K562 (cell line): ENCODE measurements around the gene CEP20.

Source experiments
- ATF3 ChIP-seq, 2 experiments: fragments of 450-650 bp in 1 of 2; sonication (generic) in 1 of 2; formaldehyde crosslinking in 1 of 2; IDR thresholded peaks in 1 of 2; conservative IDR thresholded peaks in 1 of 2; 2 replicates each; pipeline versions ENCODE4 v1.6.1 to v1.8.1; 2016 to 2023; ENCODE audit warnings: mild to moderate bottlenecking in 2 of 2, moderate library complexity in 2 of 2, inconsistent platforms in 1 of 2, missing genetic modification reagents in 1 of 2
- CTCF ChIP-seq, 3 experiments: IDR thresholded peaks in 2 of 3; conservative IDR thresholded peaks in 1 of 3; 2 replicates each; pipeline ENCODE4 v1.5.1; 2011 to 2012; ENCODE audit warnings: low read length in 3 of 3, mild to moderate bottlenecking in 3 of 3, control low read depth in 2 of 3, improper control_type of control experiment in 1 of 3, inconsistent platforms in 1 of 3, low read depth in 1 of 3, mixed read lengths in 1 of 3, moderate library complexity in 1 of 3; ENCODE audit not compliant: insufficient read depth in 2 of 3
- EP300 ChIP-seq: IDR thresholded peaks from 2 replicates; pipeline ENCODE4 v1.6.1; 2012; ENCODE audit warnings: low read length, improper control_type of control experiment
- GTF2E2 ChIP-seq: fragments of 200-800 bp; sonication (Bioruptor generic); IDR thresholded peaks from 2 replicates; pipeline ENCODE4 v1.6.1; 2016; ENCODE audit warnings: missing genetic modification characterization, missing compliant biosample characterization
- HINFP ChIP-seq: fragments of 450-650 bp; conservative IDR thresholded peaks from 2 replicates; pipeline ENCODE4 v1.6.1; 2016; ENCODE audit warnings: missing genetic modification characterization, low read depth, mild to moderate bottlenecking, control low read depth, missing compliant biosample characterization
- KDM1A ChIP-seq, 2 experiments: fragments of 450-650 bp; IDR thresholded peaks; 2 replicates each; pipeline ENCODE4 v1.6.1; 2016; ENCODE audit warnings: mild to moderate bottlenecking in 2 of 2
- MAFK ChIP-seq: IDR thresholded peaks from 2 replicates; pipeline ENCODE4 v1.6.1; 2011; ENCODE audit warnings: low read length, improper control_type of control experiment
- NR4A1 ChIP-seq, 2 experiments: fragments of 250-450 bp in 1 of 2; fragments of 450-650 bp in 1 of 2; sonication (Bioruptor Pico) in 1 of 2; IDR thresholded peaks; 2 replicates each; pipeline versions ENCODE4 v1.4.0 to v1.6.1; 2016 to 2020; ENCODE audit warnings: mild to moderate bottlenecking in 2 of 2, missing compliant biosample characterization in 1 of 2, missing genetic modification characterization in 1 of 2, moderate library complexity in 1 of 2
- SNAPC5 ChIP-seq: fragments of 250-450 bp; sonication (Bioruptor Pico); IDR thresholded peaks from 2 replicates; pipeline ENCODE4 v1.8.0; 2021; ENCODE audit warnings: moderate library complexity, mild to moderate bottlenecking, inconsistent platforms
- TSHZ1 ChIP-seq: fragments of 250-450 bp; sonication (Bioruptor Pico); IDR thresholded peaks from 2 replicates; pipeline ENCODE4 v1.4.0; 2020; ENCODE audit warnings: mild to moderate bottlenecking, moderate library complexity

GRCh38 chr16:15873301-15873700 lies 15.1 kb downstream of the CEP20 start:
- TF ChIP-seq MAFK (no peak), ATF3 (IDR thresholded peaks at IDR 0.05) (no peak), ATF3 (CRISPR knock-in tag; conservative IDR thresholded peaks at IDR 0.05) (no peak), EP300 (no peak), SNAPC5 (CRISPR knock-in tag) (no peak), GTF2E2 (tag) (no peak), CTCF (IDR thresholded peaks at IDR 0.05 in 2 of 3, conservative IDR thresholded peaks at IDR 0.05 in 1 of 3; ENCODE audit: insufficient read depth in 2 of 3, low read depth in 1 of 3, low read length in 3 of 3) (no peak), NR4A1 (CRISPR knock-in tag; IDR thresholded peaks at IDR 0.05) (no peak), NR4A1 (tag; IDR thresholded peaks at IDR 0.05) (no peak), TSHZ1 (CRISPR knock-in tag) (no peak), HINFP (tag) (no peak), KDM1A (IDR thresholded peaks at IDR 0.05) (no peak)
